Astrocyte (in vitro differentiated cells and primary cell): Measurements from ENCODE around the gene ENOX2.

Experiments
- EZH2 ChIP-seq: IDR thresholded peaks from 2 replicates; pipeline ENCODE4 v1.6.1; 2012; ENCODE audit warnings: mild to moderate bottlenecking, low read length, inconsistent platforms; ENCODE audit not compliant: insufficient read depth
- TF ChIP-seq, protein P1 (sequence below): IDR thresholded peaks from 2 replicates; pipeline ENCODE4 v1.5.1; 2011; ENCODE audit warnings: low read depth, mild to moderate bottlenecking, inconsistent platforms, low read length, moderate library complexity; ENCODE audit not compliant: insufficient read depth

DNA sequence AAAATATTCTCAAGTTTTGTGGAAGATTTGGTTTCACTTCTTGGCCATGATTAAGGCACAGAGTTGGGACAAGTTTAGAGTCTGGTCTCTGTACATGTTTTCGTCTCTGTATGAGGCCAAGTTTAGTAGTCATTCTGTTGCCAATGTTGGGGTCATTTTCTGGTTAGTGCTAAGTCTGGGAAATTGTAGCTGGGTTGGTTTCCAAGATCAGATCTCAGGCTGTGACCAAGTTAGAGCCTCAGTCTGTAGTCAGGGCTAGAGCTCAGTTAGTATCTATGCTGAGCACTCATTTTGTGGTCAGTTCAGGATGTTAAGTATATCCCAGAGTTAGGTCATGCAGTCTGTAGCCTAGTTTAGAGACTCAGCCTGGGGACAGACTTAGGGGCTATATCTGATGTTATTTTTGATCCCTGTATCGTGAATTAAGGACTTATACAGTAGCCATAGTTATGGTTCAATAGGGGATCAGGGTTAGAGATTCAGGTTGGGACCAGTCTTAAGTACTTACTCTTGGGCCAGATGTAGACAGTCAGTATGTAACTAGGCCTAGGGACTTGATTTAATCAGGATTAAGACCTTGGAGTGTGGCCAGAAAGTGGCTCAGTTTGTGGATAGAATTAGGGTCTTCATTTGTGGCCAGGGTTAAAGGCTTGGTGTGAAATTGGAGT lies 6.6 kb upstream of the ENOX2 start:
- TF ChIP-seq, protein P1, sequence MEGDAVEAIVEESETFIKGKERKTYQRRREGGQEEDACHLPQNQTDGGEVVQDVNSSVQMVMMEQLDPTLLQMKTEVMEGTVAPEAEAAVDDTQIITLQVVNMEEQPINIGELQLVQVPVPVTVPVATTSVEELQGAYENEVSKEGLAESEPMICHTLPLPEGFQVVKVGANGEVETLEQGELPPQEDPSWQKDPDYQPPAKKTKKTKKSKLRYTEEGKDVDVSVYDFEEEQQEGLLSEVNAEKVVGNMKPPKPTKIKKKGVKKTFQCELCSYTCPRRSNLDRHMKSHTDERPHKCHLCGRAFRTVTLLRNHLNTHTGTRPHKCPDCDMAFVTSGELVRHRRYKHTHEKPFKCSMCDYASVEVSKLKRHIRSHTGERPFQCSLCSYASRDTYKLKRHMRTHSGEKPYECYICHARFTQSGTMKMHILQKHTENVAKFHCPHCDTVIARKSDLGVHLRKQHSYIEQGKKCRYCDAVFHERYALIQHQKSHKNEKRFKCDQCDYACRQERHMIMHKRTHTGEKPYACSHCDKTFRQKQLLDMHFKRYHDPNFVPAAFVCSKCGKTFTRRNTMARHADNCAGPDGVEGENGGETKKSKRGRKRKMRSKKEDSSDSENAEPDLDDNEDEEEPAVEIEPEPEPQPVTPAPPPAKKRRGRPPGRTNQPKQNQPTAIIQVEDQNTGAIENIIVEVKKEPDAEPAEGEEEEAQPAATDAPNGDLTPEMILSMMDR, result no peak
- TF ChIP-seq EZH2, result no peak
